K562 (cell line): ENCODE data around the gene FERMT3. TPM values are rescaled to one million over a fixed set of nuclear protein-coding genes. Genes with fewer than 3 reads are reported as not detected.

Experiments used
- EP300 ChIP-seq: IDR thresholded peaks from 2 replicates; pipeline ENCODE4 v1.6.1; 2012; ENCODE audit warnings: low read length, improper control_type of control experiment
- GATAD2A ChIP-seq: fragments of 450-650 bp; IDR thresholded peaks from 2 replicates; pipeline ENCODE4 v1.6.1; 2017
- GMEB1 ChIP-seq: fragments of 250-450 bp; sonication (Bioruptor Pico); IDR thresholded peaks from 2 replicates; pipeline ENCODE4 v1.4.0; 2020; ENCODE audit warnings: mild to moderate bottlenecking
- HCFC1 ChIP-seq: IDR thresholded peaks from 2 replicates; pipeline ENCODE4 v1.6.1; 2012; ENCODE audit warnings: low read depth, low read length, improper control_type of control experiment
- HDAC8 ChIP-seq: fragments of 450-650 bp; IDR thresholded peaks from 2 replicates; pipeline ENCODE4 v1.6.1; 2016; ENCODE audit warnings: mild to moderate bottlenecking, missing genetic modification characterization, moderate library complexity, missing compliant biosample characterization
- ID3 ChIP-seq, 2 experiments: fragments of 250-450 bp in 1 of 2; fragments of 450-650 bp in 1 of 2; sonication (Bioruptor Pico) in 1 of 2; IDR thresholded peaks; 2 replicates each; pipeline versions ENCODE4 v1.6.1 to v1.8.0; 2016 to 2021; ENCODE audit warnings: mild to moderate bottlenecking in 2 of 2, moderate library complexity in 2 of 2, missing compliant biosample characterization in 1 of 2, missing genetic modification characterization in 1 of 2
- MEIS2 ChIP-seq: fragments of 450-650 bp; IDR thresholded peaks from 2 replicates; pipeline ENCODE4 v1.6.1; 2014; ENCODE audit warnings: mild to moderate bottlenecking; ENCODE audit not compliant: partially characterized antibody
- NCOA4 ChIP-seq: fragments of 450-650 bp; IDR thresholded peaks from 2 replicates; pipeline ENCODE4 v1.6.1; 2018; ENCODE audit warnings: mild to moderate bottlenecking; ENCODE audit not compliant: partially characterized antibody
- POLR2AphosphoS2 ChIP-seq: IDR thresholded peaks from 2 replicates; pipeline ENCODE4 v1.6.1; 2012; ENCODE audit warnings: low read length, improper control_type of control experiment
- POLR2H ChIP-seq: IDR thresholded peaks from 2 replicates; pipeline ENCODE4 v1.6.1; 2016; ENCODE audit warnings: missing genetic modification characterization, low read depth, mild to moderate bottlenecking, control low read depth, missing compliant biosample characterization, moderate library complexity
- RBM22 ChIP-seq: fragments of 200-400 bp; formaldehyde crosslinking; IDR thresholded peaks from 2 replicates; pipeline ENCODE4 v1.6.1; 2018; ENCODE audit warnings: low read length, low read depth; ENCODE audit not compliant: poor library complexity, severe bottlenecking
- RBM34 ChIP-seq: fragments of 200-400 bp; formaldehyde crosslinking; IDR thresholded peaks from 2 replicates; pipeline ENCODE4 v1.6.1; 2018; ENCODE audit warnings: low read length, borderline replicate concordance; ENCODE audit not compliant: insufficient read depth
- TEAD2 ChIP-seq: fragments of 450-650 bp; IDR thresholded peaks from 2 replicates; pipeline ENCODE4 v1.6.1; 2016; ENCODE audit warnings: missing genetic modification characterization, control low read depth, missing compliant biosample characterization
- TEAD4 ChIP-seq, 2 experiments: sonication (generic) in 1 of 2; formaldehyde crosslinking in 1 of 2; IDR thresholded peaks; 2 replicates each; pipeline versions ENCODE4 v1.6.1 to v1.8.0; 2012 to 2022; ENCODE audit warnings: borderline replicate concordance in 1 of 2, inconsistent platforms in 1 of 2, low read length in 1 of 2, mild to moderate bottlenecking in 1 of 2, missing genetic modification reagents in 1 of 2
- ZBTB26 ChIP-seq: fragments of 450-650 bp; formaldehyde crosslinking; IDR thresholded peaks from 2 replicates; pipeline ENCODE4 v1.4.0; 2022; ENCODE audit warnings: missing genetic modification characterization
- ZNF165 ChIP-seq: fragments of 250-450 bp; sonication (Bioruptor Pico); IDR thresholded peaks from 2 replicates; pipeline ENCODE4 v1.4.0; 2020; ENCODE audit warnings: borderline replicate concordance
- ZNF707 ChIP-seq: fragments of 250-450 bp; sonication (Bioruptor Pico); conservative IDR thresholded peaks from 2 replicates; pipeline ENCODE4 v1.8.0; 2022; ENCODE audit warnings: inconsistent platforms, mild to moderate bottlenecking, moderate library complexity
- polyA plus RNA-seq, 8 experiments: library from polyadenylated mRNA; depleted of rRNA in 4 of 8; stranded (reverse) in 5 of 8; unstranded in 3 of 8; fragments of >200 nt; fragmentation: Nextera tagmentation in 2 of 8; fragmentation: Illumina TruSeq in 1 of 8; extraction: Ambion mirVana in 2 of 8; extraction: Trizol in 1 of 8; gene quantifications; 2 replicates each; pipeline versions ENCODE4 v1.2.1 to v1.2.3, GENCODE V29; 2011 to 2014; ENCODE audit warnings: inconsistent platforms in 1 of 8, missing spikeins in 1 of 8
- total RNA-seq, 7 experiments: library from RNA; depleted of rRNA in 6 of 7; stranded (reverse); fragments of >200 nt in 6 of 7; fragmentation: Illumina TruSeq in 2 of 7; extraction: Trizol in 2 of 7; gene quantifications; 2 replicates each; pipeline versions ENCODE4 v1.2.1 to v1.2.3, GENCODE V29; 2011 to 2021; ENCODE audit warnings: low replicate concordance in 1 of 7
- TF ChIP-seq, protein P1 (sequence below): fragments of 150-350 bp; conservative IDR thresholded peaks from 2 replicates; pipeline ENCODE4 v1.6.1; 2014; ENCODE audit warnings: low read length

The FERMT3 gene
- total and polyA plus RNA-seq, 9 of the 15 experiments (the other 6 are each of a cell fraction or from before 2014, with no cell fraction given), result 3.2 to 275 (median 79.7) TPM

DNA sequence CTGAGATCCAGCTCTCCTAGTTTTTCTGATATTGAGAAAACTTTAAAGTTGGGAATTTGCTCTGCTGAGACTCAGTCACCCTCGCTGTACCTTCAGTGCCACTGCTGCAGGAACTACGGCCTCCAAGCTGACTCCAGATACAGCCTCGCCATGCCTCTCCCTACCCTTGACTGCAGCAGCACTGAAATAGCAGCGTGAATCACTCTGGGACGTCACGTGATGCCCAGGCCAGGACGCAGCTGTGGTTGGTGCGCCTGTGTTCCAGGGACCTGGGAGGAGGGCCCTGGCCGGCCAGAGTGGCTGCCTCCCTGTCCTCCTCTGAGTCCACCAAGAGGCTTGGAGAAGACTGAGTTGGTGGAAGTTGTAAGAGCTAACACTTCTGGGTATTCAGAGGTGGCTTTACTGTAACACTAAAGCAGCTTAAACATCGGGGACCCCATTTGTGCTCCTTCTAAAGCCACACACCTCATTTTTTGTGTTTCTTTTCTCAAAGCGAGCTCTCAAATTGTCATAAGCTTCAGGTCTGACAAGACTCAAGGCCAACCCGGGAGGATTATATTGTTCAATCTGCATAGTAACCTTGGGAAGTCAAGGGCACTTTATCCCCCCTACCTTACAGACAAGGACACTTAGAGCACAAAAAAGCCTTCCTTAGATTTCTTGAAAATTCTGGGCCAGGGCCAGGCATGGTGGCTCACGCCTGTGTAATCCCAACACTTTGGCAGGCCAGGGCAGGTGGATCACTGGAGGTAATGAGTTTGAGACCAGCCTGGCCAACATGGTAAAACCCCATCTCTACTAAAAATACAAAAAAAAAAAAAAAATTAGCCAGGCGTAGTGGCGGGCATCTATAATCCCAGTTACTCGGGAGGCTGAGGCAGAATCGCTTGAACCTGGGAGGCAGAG, 24.8 kb upstream of the FERMT3 start (continued):
- TF ChIP-seq ZBTB26 (CRISPR knock-in tag) (no peak), ZNF707 (CRISPR knock-in tag) (no peak), RBM22 (no peak), RBM34 (no peak), ID3 (CRISPR knock-in tag; IDR thresholded peaks at IDR 0.05) (no peak), ID3 (tag; IDR thresholded peaks at IDR 0.05) (0 out of 2 replicates have a peak, but pooled peaks have one; percentile 33), HDAC8 (no peak), ZNF165 (CRISPR knock-in tag) (no peak), HCFC1 (0 out of 2 replicates have a peak, but pooled peaks have one; percentile 14), GATAD2A (no peak), NCOA4 (no peak), POLR2H (tag) (no peak), TEAD4 (IDR thresholded peaks at IDR 0.05; ENCODE audit: low read length) (peak; percentile 39; the same call in 1 of the 2 replicates), TEAD4 (CRISPR knock-in tag; IDR thresholded peaks at IDR 0.05; ENCODE audit: borderline replicate concordance) (no peak), POLR2AphosphoS2 (peak; percentile 69; the same call in 1 of the 2 replicates), EP300 (no peak), TEAD2 (tag) (no peak), MEIS2 (no peak), GMEB1 (CRISPR knock-in tag) (no peak)
- TF ChIP-seq, protein P1, sequence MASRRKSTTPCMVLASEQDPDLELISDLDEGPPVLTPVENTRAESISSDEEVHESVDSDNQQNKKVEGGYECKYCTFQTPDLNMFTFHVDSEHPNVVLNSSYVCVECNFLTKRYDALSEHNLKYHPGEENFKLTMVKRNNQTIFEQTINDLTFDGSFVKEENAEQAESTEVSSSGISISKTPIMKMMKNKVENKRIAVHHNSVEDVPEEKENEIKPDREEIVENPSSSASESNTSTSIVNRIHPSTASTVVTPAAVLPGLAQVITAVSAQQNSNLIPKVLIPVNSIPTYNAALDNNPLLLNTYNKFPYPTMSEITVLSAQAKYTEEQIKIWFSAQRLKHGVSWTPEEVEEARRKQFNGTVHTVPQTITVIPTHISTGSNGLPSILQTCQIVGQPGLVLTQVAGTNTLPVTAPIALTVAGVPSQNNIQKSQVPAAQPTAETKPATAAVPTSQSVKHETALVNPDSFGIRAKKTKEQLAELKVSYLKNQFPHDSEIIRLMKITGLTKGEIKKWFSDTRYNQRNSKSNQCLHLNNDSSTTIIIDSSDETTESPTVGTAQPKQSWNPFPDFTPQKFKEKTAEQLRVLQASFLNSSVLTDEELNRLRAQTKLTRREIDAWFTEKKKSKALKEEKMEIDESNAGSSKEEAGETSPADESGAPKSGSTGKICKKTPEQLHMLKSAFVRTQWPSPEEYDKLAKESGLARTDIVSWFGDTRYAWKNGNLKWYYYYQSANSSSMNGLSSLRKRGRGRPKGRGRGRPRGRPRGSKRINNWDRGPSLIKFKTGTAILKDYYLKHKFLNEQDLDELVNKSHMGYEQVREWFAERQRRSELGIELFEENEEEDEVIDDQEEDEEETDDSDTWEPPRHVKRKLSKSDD, result no peak
